ENCODE measurements around the gene SLC20A1. TPM values are rescaled to one million over a fixed set of nuclear protein-coding genes. Genes with fewer than 3 reads are reported as not detected.
A peak's percentile ranks its signal among the peaks of the same experiment; 100 is the strongest.

The SLC20A1 gene
- total RNA-seq, 4 donors from 2014 or later: 11.5 to 30.6 (median 24.4) TPM

- no peak overlapping the region for H3K4me3 ChIP-seq
- H3K36me3 ChIP-seq: no peaks in the 10 kb centered on the region
- H3K9me3 ChIP-seq: no peaks in the 10 kb centered on the region
- intact Hi-C loops (cut with DNase I; ENCODE audit: low total_unique reads): no loop called here
- no peak for DNase-seq
- H3K4me1 ChIP-seq: peaks cover 7 to 15% of the 10 kb centered on the region in 2 donors
- no peak overlapping the region for H3K27ac ChIP-seq
- TF ChIP-seq POLR2A (IDR thresholded peaks at IDR 0.05) (no peak), CTCF (IDR thresholded peaks at IDR 0.05) (no peak)
- no peaks in the 10 kb centered on the region for H3K27me3 ChIP-seq
Observed at GRCh38 chr2:112642561-112642960, 3.2 kb upstream of the SLC20A1 start.

DNA sequence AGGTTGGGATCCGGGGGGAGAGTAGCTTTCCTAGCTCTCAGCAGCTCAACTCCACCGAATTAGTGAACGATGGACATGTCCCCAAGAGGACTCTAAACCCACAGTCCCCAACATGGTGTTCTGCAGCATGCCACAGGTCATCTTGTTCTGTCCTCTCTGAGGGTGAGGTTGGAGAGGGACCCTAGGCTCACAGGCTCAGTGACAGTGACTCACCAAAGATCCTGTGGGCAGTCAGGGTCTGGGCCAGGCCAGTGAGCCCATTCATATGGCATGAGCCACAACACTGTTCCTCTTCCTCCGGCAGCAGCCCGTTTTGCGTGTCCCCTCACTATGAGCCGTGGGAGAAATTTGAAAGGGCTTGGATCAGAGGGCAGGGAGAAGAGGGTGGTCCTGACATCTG lies 2.8 kb upstream of the SLC20A1 start:
- no peak for TF ChIP-seq CTCF (IDR thresholded peaks at IDR 0.05)
- TF ChIP-seq POLR2A (IDR thresholded peaks at IDR 0.05): no peak
- Histone ChIP-seq H3K4me3 (no peak overlapping the region), H3K27me3 (no peaks in the 10 kb centered on the region), H3K9me3 (no peaks in the 10 kb centered on the region), H3K27ac (no peak overlapping the region), H3K4me1 (peaks cover 7 to 15% of the 10 kb centered on the region in 2 donors), H3K36me3 (no peaks in the 10 kb centered on the region)
- no peak for DNase-seq
- intact Hi-C loops (cut with DNase I; ENCODE audit: low total_unique reads): no loop called here

- Histone ChIP-seq H3K36me3 (no peaks in the 10 kb centered on the region), H3K4me3 (no peak overlapping the region), H3K9me3 (no peaks in the 10 kb centered on the region), H3K27me3 (no peaks in the 10 kb centered on the region), H3K4me1 (peaks cover 7 to 15% of the 10 kb centered on the region in 2 donors), H3K27ac (no peak overlapping the region)
- DNase-seq: no peak
- intact Hi-C loops (cut with DNase I; ENCODE audit: low total_unique reads): no loop called here
- TF ChIP-seq CTCF (IDR thresholded peaks at IDR 0.05) (no peak), POLR2A (IDR thresholded peaks at IDR 0.05) (no peak)
Observed at GRCh38 chr2:112643488-112643887, 2.3 kb upstream of the SLC20A1 start.

- Histone ChIP-seq H3K4me1 (peaks cover 7 to 15% of the 10 kb centered on the region in 2 donors), H3K27ac (peak overlapping the region; percentile 93 to 95), H3K9me3 (no peaks in the 10 kb centered on the region), H3K4me3 (peak overlapping the region in 1 of 2 donors; percentile 88), H3K36me3 (no peaks in the 10 kb centered on the region), H3K27me3 (no peaks in the 10 kb centered on the region)
- TF ChIP-seq POLR2A (IDR thresholded peaks at IDR 0.05): no peak
- TF ChIP-seq CTCF (IDR thresholded peaks at IDR 0.05): no peak
- DNase-seq: no peak
- intact Hi-C loops (cut with DNase I; ENCODE audit: low total_unique reads): no loop called here
Observed at GRCh38 chr2:112644155-112644932, 1.4 kb upstream of the SLC20A1 start.

GRCh38 chr2:112644933-112645309 lies 818 bp upstream of the SLC20A1 start:
- Histone ChIP-seq H3K4me1 (peaks cover 7 to 15% of the 10 kb centered on the region in 2 donors), H3K4me3 (peak overlapping the region; percentile 61 to 88), H3K36me3 (no peaks in the 10 kb centered on the region), H3K27me3 (no peaks in the 10 kb centered on the region), H3K9me3 (no peaks in the 10 kb centered on the region), H3K27ac (peak overlapping the region; percentile 93 to 95)
- intact Hi-C loops (cut with DNase I; ENCODE audit: low total_unique reads): no loop called here
- TF ChIP-seq POLR2A (IDR thresholded peaks at IDR 0.05) (no peak), CTCF (IDR thresholded peaks at IDR 0.05) (peak in 1 of 4 experiments; percentile 5)
- DNase-seq: no peak

All from uterus (tissue), 4 donors.